GM12891 (cell line): ENCODE data around the gene ITPA.

Experiments used
- PAX5 ChIP-seq: IDR thresholded peaks from 2 replicates; pipeline ENCODE4 v1.6.1; 2011; ENCODE audit warnings: low read length, moderate library complexity, mild to moderate bottlenecking; ENCODE audit not compliant: insufficient read depth, severe bottlenecking
- POLR2A ChIP-seq: IDR thresholded peaks from 2 replicates; pipeline ENCODE4 v1.6.1; 2011; ENCODE audit warnings: low read depth, low read length, control low read depth
- POLR2AphosphoS5 ChIP-seq: IDR thresholded peaks from 2 replicates; pipeline ENCODE4 v1.6.1; 2011; ENCODE audit warnings: low read depth, low read length, control low read depth
- TAF1 ChIP-seq: IDR thresholded peaks from 2 replicates; pipeline ENCODE4 v1.6.1; 2011; ENCODE audit warnings: low read depth, low read length, control low read depth

GRCh38 chr20:3167738-3168078, 41.6 kb upstream of the ITPA start:
- TF ChIP-seq TAF1 = no peak
- TF ChIP-seq PAX5 = no peak
- TF ChIP-seq POLR2AphosphoS5 = no peak
- no peak for TF ChIP-seq POLR2A
